BLaER1 (cell line): ENCODE results near the gene POLR1E.
A peak's percentile ranks its signal among the peaks of the same experiment; 100 is the strongest.

Experiments
- H3K27ac ChIP-seq: shearing (Covaris generic); formaldehyde crosslinking; 2 replicates; pipeline ENCODE4 v1.8.1; 2022
- H3K27me3 ChIP-seq: shearing (Covaris generic); formaldehyde crosslinking; 2 replicates; pipeline ENCODE4 v1.8.1; 2022
- H3K36me3 ChIP-seq: shearing (Covaris generic); formaldehyde crosslinking; 2 replicates; pipeline ENCODE4 v1.8.1; 2022
- H3K4me1 ChIP-seq: shearing (Covaris generic); formaldehyde crosslinking; 2 replicates; pipeline ENCODE4 v1.8.1; 2022
- H3K4me2 ChIP-seq: shearing (Covaris generic); formaldehyde crosslinking; 2 replicates; pipeline ENCODE4 v1.8.1; 2022
- H3K4me3 ChIP-seq: shearing (Covaris generic); formaldehyde crosslinking; 2 replicates; pipeline ENCODE4 v1.8.1; 2022
- H3K9ac ChIP-seq: shearing (Covaris generic); formaldehyde crosslinking; 2 replicates; pipeline ENCODE4 v1.8.1; 2022
- H3K9me3 ChIP-seq: shearing (Covaris generic); formaldehyde crosslinking; 2 replicates; pipeline ENCODE4 v1.8.1; 2022
- H4K20me1 ChIP-seq: shearing (Covaris generic); formaldehyde crosslinking; 2 replicates; pipeline ENCODE4 v1.8.1; 2022
- Cebpa-rat ChIP-seq: shearing (Covaris generic); IDR thresholded peaks from 2 replicates; pipeline ENCODE4 v1.8.1; 2022

Gene POLR1E

DNA sequence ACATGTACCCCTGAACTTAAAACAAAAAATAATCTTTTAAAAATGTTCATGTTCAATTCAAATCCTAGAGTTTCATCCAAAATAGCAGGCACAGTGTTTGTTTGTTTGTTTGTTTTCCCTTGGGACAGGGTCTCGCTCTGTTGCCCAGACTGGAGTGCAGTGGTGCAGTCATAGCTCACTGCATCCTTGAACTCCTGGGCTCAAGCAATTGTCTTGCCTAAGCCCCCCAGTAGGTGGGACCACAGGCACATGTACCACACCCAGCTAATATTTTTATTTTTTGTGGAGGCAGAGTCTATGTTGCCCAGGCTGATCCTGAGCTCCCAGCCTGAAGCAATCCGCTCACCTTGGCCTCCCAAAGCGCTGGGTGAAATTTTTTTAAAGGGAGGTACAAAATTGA lies 5.0 kb upstream of the POLR1E start:
- Histone ChIP-seq H3K4me3 (no peak overlapping the region), H3K4me2 (0 out of 2 replicates have a peak overlapping the region, but pooled peaks have one; percentile 4)
- TF ChIP-seq Cebpa-rat: no peak

DNA sequence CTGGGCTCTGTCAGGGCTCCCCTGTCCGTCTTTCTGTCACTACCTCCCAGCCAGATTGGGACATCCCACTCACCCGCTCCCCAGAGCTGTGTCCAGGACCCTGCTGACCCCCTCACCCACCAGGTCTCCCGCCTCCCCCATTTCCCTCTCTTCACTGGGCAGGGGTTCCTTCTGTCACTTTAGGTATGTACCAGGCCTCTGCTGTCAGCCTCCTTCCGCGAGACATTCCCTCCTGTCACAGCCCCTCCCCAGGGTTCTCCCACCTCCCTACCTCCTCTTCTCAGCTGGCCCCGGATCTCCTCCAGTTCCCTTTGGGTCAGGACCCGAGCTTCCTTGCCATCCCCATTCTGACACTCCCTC lies 488 bp downstream of the POLR1E start:
- peaks cover 42% of the 10 kb centered on the region for H3K4me1 ChIP-seq
- peak overlapping the region; percentile 83 for H3K27ac ChIP-seq
- peak overlapping the region; percentile 85 for H3K9ac ChIP-seq
- H3K9me3 ChIP-seq: no peaks in the 10 kb centered on the region
- H3K36me3 ChIP-seq: peaks cover 42% of the 10 kb centered on the region
- H3K4me2 ChIP-seq: peak overlapping the region; percentile 96
- peaks cover 23% of the 10 kb centered on the region; the same call in 1 of the 2 replicates for H4K20me1 ChIP-seq
- H3K27me3 ChIP-seq: no peaks in the 10 kb centered on the region
- H3K4me3 ChIP-seq: peak overlapping the region; percentile 84
- TF ChIP-seq Cebpa-rat: no peak

More for the DNA sequence above, 5.0 kb upstream of the POLR1E start:
- H3K27ac ChIP-seq: no peak overlapping the region
- no peaks in the 10 kb centered on the region for H4K20me1 ChIP-seq
- H3K27me3 ChIP-seq: no peaks in the 10 kb centered on the region
- no peaks in the 10 kb centered on the region for H3K36me3 ChIP-seq
- peaks cover 2% of the 10 kb centered on the region for H3K9me3 ChIP-seq
- H3K9ac ChIP-seq: no peak overlapping the region
- H3K4me1 ChIP-seq: peaks cover 21% of the 10 kb centered on the region

DNA sequence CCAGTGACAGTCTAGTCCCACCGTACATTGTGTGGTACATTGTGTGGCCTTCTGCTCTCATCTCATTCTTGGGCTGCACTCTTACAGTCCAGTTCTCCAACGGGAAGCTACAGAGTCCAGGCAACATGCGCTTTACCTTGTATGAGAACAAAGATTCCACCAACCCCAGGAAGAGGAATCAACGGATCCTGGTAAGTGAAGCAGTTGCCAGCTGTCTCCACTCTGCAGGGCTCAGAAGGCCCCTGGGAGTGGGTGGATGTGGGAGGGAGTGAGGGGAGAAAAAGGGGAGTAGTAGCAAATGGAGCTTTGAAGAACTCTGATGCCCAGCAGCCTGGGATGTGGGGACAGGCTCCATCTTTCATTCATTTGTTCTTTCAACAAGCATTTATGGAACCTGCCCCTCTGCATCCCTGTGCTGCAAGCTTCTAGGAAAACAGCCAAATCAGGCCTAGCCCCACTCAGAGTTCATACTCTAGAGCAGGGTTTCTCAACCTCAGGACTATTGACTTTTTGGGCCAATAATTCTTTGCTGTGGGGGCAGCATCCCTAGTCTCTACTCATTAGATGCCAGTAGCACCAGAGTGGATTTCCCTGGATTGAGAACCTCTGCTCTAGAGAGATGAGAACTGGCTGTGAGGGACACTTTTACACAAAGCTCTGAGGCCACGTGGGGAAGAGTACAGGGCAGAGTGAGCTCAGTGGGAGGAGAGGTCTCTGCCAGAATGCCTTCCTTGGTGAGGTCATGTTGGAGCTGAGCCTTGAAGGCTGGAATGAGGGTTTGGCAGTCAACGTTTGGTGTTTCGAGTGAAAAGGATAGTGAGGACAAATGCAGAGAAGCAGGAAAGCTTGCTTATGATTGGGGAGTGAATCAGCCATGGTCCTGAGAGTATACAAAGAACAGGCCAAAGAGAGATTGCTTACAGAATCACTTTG lies 1.1 kb downstream of the POLR1E start:
- H3K36me3 ChIP-seq: peaks cover 49% of the 10 kb centered on the region
- TF ChIP-seq Cebpa-rat: no peak
- H3K4me2 ChIP-seq: peak overlapping the region; percentile 96
- H3K9me3 ChIP-seq: no peaks in the 10 kb centered on the region
- H3K27ac ChIP-seq: peak overlapping the region; percentile 83
- no peaks in the 10 kb centered on the region for H3K27me3 ChIP-seq
- peaks cover 39% of the 10 kb centered on the region for H3K4me1 ChIP-seq
- H3K4me3 ChIP-seq: peak overlapping the region; percentile 84
- peaks cover 23% of the 10 kb centered on the region; the same call in 1 of the 2 replicates for H4K20me1 ChIP-seq
- peak overlapping the region; percentile 85 for H3K9ac ChIP-seq

DNA sequence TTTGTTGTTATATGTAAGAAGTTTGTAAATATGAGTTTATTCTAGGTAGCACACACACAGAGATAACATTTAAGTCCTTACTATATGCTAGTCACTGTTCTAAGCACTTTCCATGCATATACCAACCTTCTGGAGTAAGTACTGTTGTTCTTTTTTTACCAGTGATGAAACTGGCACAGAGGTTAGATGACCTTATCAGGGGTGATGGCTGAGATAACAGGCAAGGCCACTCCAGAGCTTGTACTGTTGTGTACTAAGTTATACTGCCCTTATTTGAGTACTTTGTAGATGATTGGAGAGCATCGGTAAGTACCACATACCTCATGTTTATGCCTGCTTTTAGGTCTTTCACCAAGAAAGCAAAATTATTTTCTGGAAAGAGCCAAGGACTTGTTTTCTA lies 6.2 kb downstream of the POLR1E start:
- peaks cover 97% of the 10 kb centered on the region for H3K36me3 ChIP-seq
- no peak overlapping the region for H3K4me2 ChIP-seq
- H3K27ac ChIP-seq: no peak overlapping the region
- peaks cover 20% of the 10 kb centered on the region for H3K4me1 ChIP-seq
- peaks cover 43% of the 10 kb centered on the region for H4K20me1 ChIP-seq
- no peak for TF ChIP-seq Cebpa-rat
- no peaks in the 10 kb centered on the region for H3K27me3 ChIP-seq
- H3K9ac ChIP-seq: no peak overlapping the region
- H3K9me3 ChIP-seq: no peaks in the 10 kb centered on the region
- H3K4me3 ChIP-seq: no peak overlapping the region

- Histone ChIP-seq H3K27me3 (no peaks in the 10 kb centered on the region), H3K27ac (no peak overlapping the region), H4K20me1 (peaks cover 30% of the 10 kb centered on the region), H3K9me3 (no peaks in the 10 kb centered on the region), H3K36me3 (peaks cover 98% of the 10 kb centered on the region), H3K4me3 (no peak overlapping the region), H3K4me1 (no peaks in the 10 kb centered on the region), H3K9ac (no peak overlapping the region), H3K4me2 (no peak overlapping the region)
- TF ChIP-seq Cebpa-rat: no peak
Measured at GRCh38 chr9:37495571-37495970, 9.8 kb downstream of the POLR1E start.

DNA sequence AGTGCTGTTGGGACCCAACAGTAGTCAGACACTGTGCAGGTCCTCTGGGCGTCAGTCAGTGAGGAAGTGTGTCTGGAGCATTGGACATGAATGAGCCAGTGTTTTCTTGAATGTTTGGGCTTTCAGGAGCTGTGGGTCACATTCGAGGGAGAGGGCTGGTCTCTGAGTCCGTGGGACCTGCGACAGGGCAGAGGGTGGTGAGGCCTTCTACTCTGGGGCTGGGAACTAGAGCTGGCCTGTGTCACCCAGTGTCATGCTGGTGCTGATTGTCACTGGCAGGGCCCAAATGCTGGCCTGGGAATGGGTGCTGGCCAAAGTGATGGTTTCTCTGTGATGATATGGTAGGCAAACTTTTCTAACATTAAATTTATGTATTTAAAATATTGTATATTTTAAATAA lies 10.3 kb downstream of the POLR1E start:
- Histone ChIP-seq H3K36me3 (peaks cover 98% of the 10 kb centered on the region), H3K9ac (no peak overlapping the region), H3K27ac (no peak overlapping the region), H3K4me3 (no peak overlapping the region), H3K4me1 (no peaks in the 10 kb centered on the region), H3K4me2 (no peak overlapping the region), H3K9me3 (no peaks in the 10 kb centered on the region), H4K20me1 (peaks cover 35% of the 10 kb centered on the region), H3K27me3 (no peaks in the 10 kb centered on the region)
- TF ChIP-seq Cebpa-rat: no peak

DNA sequence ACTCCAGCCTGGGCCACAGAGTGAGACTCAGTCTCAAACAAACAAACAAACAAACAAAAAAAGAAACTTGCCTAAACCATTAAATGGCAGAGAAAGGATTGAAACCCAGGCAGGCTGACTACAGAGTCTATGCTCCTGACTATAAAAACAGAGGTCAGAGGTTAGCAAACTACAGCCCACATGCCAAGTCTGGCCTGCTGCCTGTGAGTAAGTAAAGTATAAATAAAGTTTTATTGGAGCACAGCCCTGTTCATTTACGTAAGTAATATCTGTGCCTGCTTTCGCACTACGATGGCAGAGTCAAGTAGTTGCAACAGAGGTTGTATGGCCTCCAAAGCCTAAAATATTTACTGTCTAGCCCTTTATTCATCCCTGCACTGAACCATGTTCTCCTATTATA lies 11.6 kb downstream of the POLR1E start:
- H3K4me1 ChIP-seq: no peaks in the 10 kb centered on the region
- H3K36me3 ChIP-seq: peaks cover 98% of the 10 kb centered on the region
- H4K20me1 ChIP-seq: peaks cover 42% of the 10 kb centered on the region
- TF ChIP-seq Cebpa-rat: no peak
- H3K27me3 ChIP-seq: no peaks in the 10 kb centered on the region
- no peaks in the 10 kb centered on the region for H3K9me3 ChIP-seq
- H3K4me2 ChIP-seq: no peak overlapping the region
- H3K4me3 ChIP-seq: no peak overlapping the region
- H3K9ac ChIP-seq: no peak overlapping the region
- no peak overlapping the region for H3K27ac ChIP-seq

DNA sequence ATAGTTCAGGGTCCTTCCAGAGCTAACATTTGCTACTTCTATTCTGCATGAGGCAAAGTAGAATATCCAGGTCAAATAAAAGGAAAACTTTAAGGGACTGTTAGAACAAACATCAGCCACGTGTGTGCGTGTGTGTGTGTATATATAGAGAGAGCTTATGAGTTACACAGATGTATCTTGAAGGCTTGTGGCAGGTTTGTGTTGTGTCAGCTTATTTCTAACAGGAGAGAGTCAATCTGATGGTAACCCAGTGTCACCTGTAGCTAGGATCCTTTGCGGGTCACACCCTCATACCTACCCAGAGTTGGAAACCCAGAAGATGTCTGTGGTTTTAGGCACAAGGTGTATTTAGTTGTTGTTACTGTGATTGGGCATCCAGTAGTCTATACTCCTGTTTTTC lies 12.7 kb downstream of the POLR1E start:
- Histone ChIP-seq H3K9ac (no peak overlapping the region), H3K9me3 (no peaks in the 10 kb centered on the region), H3K4me1 (no peaks in the 10 kb centered on the region), H3K4me2 (no peak overlapping the region), H3K27ac (no peak overlapping the region), H3K27me3 (no peaks in the 10 kb centered on the region), H4K20me1 (peaks cover 42% of the 10 kb centered on the region), H3K36me3 (peaks cover 98% of the 10 kb centered on the region), H3K4me3 (no peak overlapping the region)
- no peak for TF ChIP-seq Cebpa-rat

DNA sequence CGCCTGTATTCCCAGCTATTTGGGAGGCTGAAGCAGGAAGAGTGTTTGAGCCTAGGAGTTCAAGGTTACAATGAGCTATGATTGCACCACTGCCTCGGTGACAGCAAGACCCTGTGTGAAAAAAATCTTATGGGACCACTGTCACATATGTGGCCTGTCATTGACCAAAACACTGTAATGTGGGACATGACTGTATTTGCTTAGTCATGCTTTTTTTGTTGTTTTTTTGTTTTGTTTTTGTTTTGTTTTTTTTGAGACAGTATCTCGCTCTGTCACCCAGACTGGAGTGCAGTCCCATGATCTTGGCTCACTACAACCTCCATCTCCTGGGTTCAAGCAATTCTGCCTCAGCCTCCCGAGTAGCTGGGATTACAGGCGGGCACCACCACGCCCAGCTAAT lies 13.5 kb downstream of the POLR1E start:
- H3K27ac ChIP-seq: no peak overlapping the region
- no peak for TF ChIP-seq Cebpa-rat
- H3K36me3 ChIP-seq: peaks cover 98% of the 10 kb centered on the region
- no peaks in the 10 kb centered on the region for H3K9me3 ChIP-seq
- no peak overlapping the region for H3K9ac ChIP-seq
- peaks cover 35% of the 10 kb centered on the region for H4K20me1 ChIP-seq
- H3K4me2 ChIP-seq: no peak overlapping the region
- no peaks in the 10 kb centered on the region for H3K27me3 ChIP-seq
- no peak overlapping the region for H3K4me3 ChIP-seq
- H3K4me1 ChIP-seq: 0 out of 2 replicates have a peak, but pooled peaks cover 4% of the 10 kb centered on the region

GRCh38 chr9:37501957-37502596 lies 16.3 kb downstream of the POLR1E start:
- Histone ChIP-seq H3K4me1 (peaks cover 5% of the 10 kb centered on the region), H3K9ac (no peak overlapping the region), H3K4me3 (no peak overlapping the region), H3K27ac (no peak overlapping the region), H3K4me2 (no peak overlapping the region), H3K36me3 (peaks cover 100% of the 10 kb centered on the region), H4K20me1 (peaks cover 27% of the 10 kb centered on the region), H3K27me3 (no peaks in the 10 kb centered on the region), H3K9me3 (no peaks in the 10 kb centered on the region)
- TF ChIP-seq Cebpa-rat: no peak
